ENCODE results near the gene ARSK. TPM values are rescaled to one million over a fixed set of nuclear protein-coding genes. Genes with fewer than 3 reads are reported as not detected.

Gene ARSK
- total RNA-seq, 1 experiment from 2014 or later: 8.5 TPM

GRCh38 chr5:95591490-95591901, 36.6 kb downstream of the ARSK start:
- no peak overlapping the region for H2BK20ac ChIP-seq (ENCODE audit: low read depth, low read length, poor library complexity, severe bottlenecking)
- no peak overlapping the region for H4K8ac ChIP-seq (replicated peaks; ENCODE audit: insufficient read length, low read depth, low read length)
- no peaks in the 10 kb centered on the region; a peak in 3 of 7 replicates for H3K36me3 Mint-ChIP-seq (ENCODE audit: insufficient read depth in 1 of 3, low read depth in 3 of 3)
- H3K23me2 ChIP-seq (ENCODE audit: insufficient read length, low read depth, low read length, poor library complexity, severe bottlenecking): no peaks in the 10 kb centered on the region
- no peaks in the 10 kb centered on the region for H3K4me1 ChIP-seq (ENCODE audit: insufficient read depth, low read length)
- H2BK5ac ChIP-seq (ENCODE audit: insufficient read length, low read length): no peak overlapping the region
- H2BK120ac ChIP-seq (ENCODE audit: low read depth, low read length, poor library complexity, severe bottlenecking): no peak overlapping the region
- TF ChIP-seq CTCF (conservative IDR thresholded peaks at IDR 0.05): no peak
- H3K27ac ChIP-seq (ENCODE audit: insufficient read length, low read depth, low read length): no peak overlapping the region
- no peak overlapping the region for H3K9ac ChIP-seq (ENCODE audit: extremely low read depth, insufficient read length, low read length)
- no peaks in the 10 kb centered on the region for H3K79me1 ChIP-seq (ENCODE audit: insufficient read depth, low read depth, low read length, poor library complexity, severe bottlenecking)
- H3K9me3 ChIP-seq (ENCODE audit: control insufficient read depth, low read depth, low read length): no peaks in the 10 kb centered on the region
- H3K27me3 Mint-ChIP-seq (ENCODE audit: low read depth): no peaks in the 10 kb centered on the region
- no peak overlapping the region for H3K14ac ChIP-seq (ENCODE audit: insufficient read depth, low read length)
- no peak overlapping the region for H3K56ac ChIP-seq (ENCODE audit: insufficient read length, low read depth, low read length)
- no peak overlapping the region for H2BK12ac ChIP-seq (ENCODE audit: insufficient read length, low read depth, low read length)
- no peaks in the 10 kb centered on the region; a peak in 1 of 5 replicates for H3K9me3 Mint-ChIP-seq
- no peak overlapping the region for H3K4me2 ChIP-seq (ENCODE audit: insufficient read depth, insufficient read length, low read length)
- H3K79me2 ChIP-seq (ENCODE audit: insufficient read depth, low read length): no peaks in the 10 kb centered on the region
- no peaks in the 10 kb centered on the region for H4K20me1 ChIP-seq (ENCODE audit: control insufficient read depth, insufficient read depth, insufficient read length)
- H2AK5ac ChIP-seq (ENCODE audit: insufficient read length, low read length): no peak overlapping the region
- no peak overlapping the region for H3K23ac ChIP-seq (ENCODE audit: insufficient read length, low read depth, low read length)
- H3K18ac ChIP-seq (ENCODE audit: insufficient read length, low read depth, low read length): no peak overlapping the region
- no CpG with 5 or more reads among the region's 5 CpGs for WGBS (ENCODE audit: extremely low coverage, insufficient read length, low lambda C conversion rate)
- no peaks in the 10 kb centered on the region for H3K27me3 ChIP-seq (ENCODE audit: insufficient read depth, low read length)
- no peak overlapping the region for H3K4me3 Mint-ChIP-seq
- no peak overlapping the region for H3K27ac Mint-ChIP-seq
- no peak overlapping the region for H2AFZ ChIP-seq (ENCODE audit: low read length)
- H3K4me1 Mint-ChIP-seq: peaks cover 4% of the 10 kb centered on the region in 2 experiments; a peak in 2 of 4 replicates
- no peak for DNase-seq
- no peak overlapping the region for H3T11ph ChIP-seq (ENCODE audit: low read length)
- H2BK15ac ChIP-seq (ENCODE audit: low read depth, low read length): no peak overlapping the region
- no peak overlapping the region for H4K5ac ChIP-seq (ENCODE audit: insufficient read length, low read depth, low read length)
- H3K4ac ChIP-seq (ENCODE audit: low read depth, low read length): no peak overlapping the region
- no peak overlapping the region for H4K91ac ChIP-seq (ENCODE audit: insufficient read length, low read depth, low read length)

Data from H9 (cell line).